Activated CD4-positive, CD25-positive, alpha-beta regulatory T cell treated with anti-CD3 and anti-CD28 coated beads, Interleukin-2, amount 50 U/mL, for 24 hours (primary cell): Measurements from ENCODE around the gene MTFP1.
"Not testable (repeated sequence)": the region's sequence is repeated elsewhere in the genome, so short reads cannot be mapped to it uniquely, and the experiment has no call there.

Experiments
- ATAC-seq, 2 donors: fragments of 150-1000 bp; cut with Tn5 transposase; one replicate each; pipeline ENCODE4 v1.10.0; 2021; ENCODE audit warnings: mild to moderate bottlenecking in 1 of 2, moderate library complexity in 1 of 2

MTFP1 gene

GRCh38 chr22:30455075-30455840 is 29.7 kb downstream of the MTFP1 start:
- ATAC-seq = no peak

GRCh38 chr22:30457981-30458380 is 32.4 kb downstream of the MTFP1 start:
- ATAC-seq = no peak

GRCh38 chr22:30459181-30460052 is 33.8 kb downstream of the MTFP1 start:
- no peak for ATAC-seq

GRCh38 chr22:30460147-30460546 is 34.6 kb downstream of the MTFP1 start:
- no peak for ATAC-seq

GRCh38 chr22:30460555-30460954 is 35.0 kb downstream of the MTFP1 start:
- not testable (repeated sequence) for ATAC-seq

GRCh38 chr22:30469165-30469564 is 43.6 kb downstream of the MTFP1 start:
- ATAC-seq = no peak

- ATAC-seq = no peak
These were observed 45.1 kb downstream of the MTFP1 start for GRCh38 chr22:30470655-30471054.

- no peak for ATAC-seq
These were observed 46.2 kb downstream of the MTFP1 start, which contains the start of gene SEC14L3 for GRCh38 chr22:30471616-30472318. Gene SEC14L3, minus strand, starts transcription at chr22:30472017. Its CDS starts 59 bp downstream, at chr22:30471958.

- no peak for ATAC-seq
These were observed 47.6 kb downstream of the MTFP1 start for GRCh38 chr22:30472994-30473720.

GRCh38 chr22:30474121-30474520 is 48.6 kb downstream of the MTFP1 start:
- no peak for ATAC-seq

- ATAC-seq = no peak
These were observed 49.3 kb downstream of the MTFP1 start for GRCh38 chr22:30474683-30475424.
